Measurements from ENCODE around the gene PLA2R1.
A peak's percentile ranks its signal among the peaks of the same experiment; 100 is the strongest.

Gene PLA2R1

DNA sequence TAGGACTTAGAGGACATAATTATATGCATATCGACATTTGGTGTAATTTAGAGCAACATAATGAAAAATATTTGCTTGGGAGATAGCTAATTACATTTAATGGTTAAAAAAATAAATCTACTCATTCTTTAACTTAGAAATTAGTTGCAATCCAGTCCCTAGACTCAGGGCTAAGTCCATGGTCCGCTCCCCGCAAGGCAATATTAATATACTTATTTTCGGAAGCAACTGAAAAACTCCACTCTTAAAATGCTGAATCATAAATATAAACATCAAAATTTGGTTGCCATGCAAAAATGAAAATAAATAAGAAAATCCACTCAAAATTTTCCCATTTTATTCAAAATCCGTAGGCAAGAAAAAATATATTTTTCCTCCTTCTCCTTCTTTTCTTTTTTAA is 164.7 kb downstream of the PLA2R1 start:
- Histone ChIP-seq H3K4me3 (ENCODE audit: insufficient read depth in 1 of 2, low read depth in 1 of 2, low read length in 2 of 2) (no peak overlapping the region), H3K4me1 (ENCODE audit: control insufficient read depth, insufficient read depth, low read depth, low read length) (peaks cover 3% of the 10 kb centered on the region), H2AK5ac (ENCODE audit: low read length, severe bottlenecking) (no peak overlapping the region), H3K79me1 (replicated peaks; ENCODE audit: low read length, poor library complexity, severe bottlenecking) (no peaks in the 10 kb centered on the region), H2BK120ac (ENCODE audit: low read depth, low read length) (no peak overlapping the region), H2AFZ (ENCODE audit: low read depth, low read length) (no peak overlapping the region), H3K9me3 (ENCODE audit: control insufficient read depth, low read length) (no peaks in the 10 kb centered on the region), H3K36me3 (ENCODE audit: control insufficient read depth in 1 of 2, insufficient read depth in 2 of 2, low read depth in 1 of 2, low read length in 2 of 2) (no peaks in the 10 kb centered on the region), H2BK12ac (ENCODE audit: low read length in 2 of 2) (no peak overlapping the region), H3K4ac (ENCODE audit: low read depth in 1 of 2, low read length in 2 of 2) (no peak overlapping the region), H4K91ac (ENCODE audit: low read length) (no peak overlapping the region), H3K18ac (ENCODE audit: low read depth in 1 of 2, low read length in 2 of 2) (no peak overlapping the region), H3K27ac (ENCODE audit: low read length, poor library complexity, severe bottlenecking) (no peak overlapping the region), H2BK5ac (ENCODE audit: low read depth, low read length, poor library complexity, severe bottlenecking) (no peak overlapping the region), H3K4me2 (ENCODE audit: low read length, poor library complexity, severe bottlenecking) (no peak overlapping the region), H3K14ac (ENCODE audit: low read length in 2 of 2) (no peak overlapping the region), H4K8ac (ENCODE audit: low read length) (no peak overlapping the region), H3K23ac (ENCODE audit: low read length in 2 of 2) (no peak overlapping the region), H3K9ac (ENCODE audit: low read length) (no peak overlapping the region), H3K27me3 (ENCODE audit: control insufficient read depth in 1 of 2, insufficient read depth in 1 of 2, low read length in 2 of 2) (peaks cover 0 to 8% of the 10 kb centered on the region in 2 experiments), H2BK15ac (ENCODE audit: low read depth, poor library complexity, severe bottlenecking) (no peak overlapping the region)
- DNase-seq = no peak
- WGBS = 83% methylated on average over 5 of the region's 5 CpGs

DNA sequence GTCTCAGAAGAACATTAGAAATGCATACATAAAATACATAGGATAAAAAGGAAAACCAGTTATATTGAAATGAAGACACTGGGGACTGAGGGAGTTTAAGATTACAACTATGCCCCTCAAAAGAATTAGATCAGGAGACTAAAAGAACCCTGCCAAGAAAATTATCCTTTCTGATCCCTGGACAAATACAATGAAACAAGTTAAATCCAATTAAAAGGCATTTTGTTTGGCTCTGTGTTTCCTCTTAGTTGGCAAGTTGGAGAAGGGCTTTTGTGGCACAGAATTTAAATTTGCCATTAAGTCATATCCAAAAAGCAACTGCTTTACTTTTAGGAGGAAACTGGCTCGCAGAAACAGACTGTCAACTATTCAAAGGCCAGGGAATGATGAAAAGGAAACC is 165.3 kb downstream of the PLA2R1 start:
- 89% methylated on average over 1 of the region's 1 CpG for WGBS
- H2AK5ac ChIP-seq (ENCODE audit: low read length, severe bottlenecking) = no peak overlapping the region

DNA sequence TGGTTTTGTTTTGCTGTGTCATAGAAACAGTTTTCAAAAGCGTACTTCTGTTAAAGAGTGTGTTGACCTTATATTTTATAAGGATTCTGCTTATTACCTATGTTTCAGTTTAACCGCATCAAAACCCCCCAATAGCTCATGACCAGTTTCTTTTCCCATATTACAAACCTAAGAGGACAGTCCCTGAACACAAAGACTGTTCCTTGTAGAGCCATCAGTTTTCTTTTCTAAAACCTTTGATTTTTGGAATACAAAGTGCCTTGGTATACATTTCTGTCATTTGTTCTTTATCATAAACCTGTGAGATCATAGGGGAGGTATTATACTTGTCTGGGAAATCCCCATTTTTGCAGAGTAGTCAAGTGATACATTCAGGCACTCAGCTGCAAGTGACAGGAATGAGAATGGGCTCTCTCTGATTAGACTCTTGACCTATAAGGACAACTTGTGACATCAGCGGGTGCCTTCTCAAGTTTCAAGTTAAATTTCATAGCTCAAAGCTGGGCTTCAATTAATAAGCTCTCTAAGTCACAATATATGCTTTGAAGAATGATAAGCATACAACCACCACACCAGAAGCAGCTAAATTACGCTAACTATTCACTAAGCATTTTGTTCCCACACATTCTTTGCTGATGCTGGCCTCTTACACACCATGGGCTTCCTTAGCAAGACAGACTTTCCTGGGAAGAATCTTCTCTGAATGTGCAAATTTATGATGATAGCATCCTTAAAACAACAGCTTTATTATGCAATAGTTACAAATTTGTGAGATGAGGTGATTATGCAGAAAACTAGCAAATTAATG is 167.0 kb downstream of the PLA2R1 start:
- Histone ChIP-seq H3K4ac (ENCODE audit: low read depth in 1 of 2, low read length in 2 of 2) (no peak overlapping the region), H4K91ac (ENCODE audit: low read length) (no peak overlapping the region), H2BK120ac (ENCODE audit: low read depth, low read length) (no peak overlapping the region), H3K9ac (ENCODE audit: low read length) (no peak overlapping the region), H3K4me1 (ENCODE audit: control insufficient read depth, insufficient read depth, low read depth, low read length) (peaks cover 3% of the 10 kb centered on the region), H3K27ac (ENCODE audit: low read length, poor library complexity, severe bottlenecking) (no peak overlapping the region), H3K27me3 (ENCODE audit: control insufficient read depth in 1 of 2, insufficient read depth in 1 of 2, low read length in 2 of 2) (peaks cover 0 to 8% of the 10 kb centered on the region in 2 experiments), H3K9me3 (ENCODE audit: control insufficient read depth, low read length) (no peaks in the 10 kb centered on the region), H3K14ac (ENCODE audit: low read length in 2 of 2) (no peak overlapping the region), H2BK12ac (ENCODE audit: low read length in 2 of 2) (no peak overlapping the region), H3K23ac (ENCODE audit: low read length in 2 of 2) (no peak overlapping the region), H2AK5ac (ENCODE audit: low read length, severe bottlenecking) (no peak overlapping the region), H2AFZ (ENCODE audit: low read depth, low read length) (no peak overlapping the region), H3K4me2 (ENCODE audit: low read length, poor library complexity, severe bottlenecking) (no peak overlapping the region), H2BK15ac (ENCODE audit: low read depth, poor library complexity, severe bottlenecking) (no peak overlapping the region), H3K36me3 (ENCODE audit: control insufficient read depth in 1 of 2, insufficient read depth in 2 of 2, low read depth in 1 of 2, low read length in 2 of 2) (no peaks in the 10 kb centered on the region), H3K79me1 (replicated peaks; ENCODE audit: low read length, poor library complexity, severe bottlenecking) (no peaks in the 10 kb centered on the region), H3K18ac (ENCODE audit: low read depth in 1 of 2, low read length in 2 of 2) (no peak overlapping the region), H3K4me3 (ENCODE audit: insufficient read depth in 1 of 2, low read depth in 1 of 2, low read length in 2 of 2) (no peak overlapping the region), H4K8ac (ENCODE audit: low read length) (no peak overlapping the region), H2BK5ac (ENCODE audit: low read depth, low read length, poor library complexity, severe bottlenecking) (no peak overlapping the region)
- 94% methylated on average over 3 of the region's 4 CpGs for WGBS
- DNase-seq = no peak

More for the DNA sequence above, 165.3 kb downstream of the PLA2R1 start:
- Histone ChIP-seq H3K4ac (ENCODE audit: low read depth in 1 of 2, low read length in 2 of 2) (no peak overlapping the region), H3K23ac (ENCODE audit: low read length in 2 of 2) (no peak overlapping the region), H3K79me1 (replicated peaks; ENCODE audit: low read length, poor library complexity, severe bottlenecking) (no peaks in the 10 kb centered on the region), H3K9ac (ENCODE audit: low read length) (no peak overlapping the region), H2BK120ac (ENCODE audit: low read depth, low read length) (no peak overlapping the region), H3K18ac (ENCODE audit: low read depth in 1 of 2, low read length in 2 of 2) (no peak overlapping the region), H4K8ac (ENCODE audit: low read length) (no peak overlapping the region), H2BK15ac (ENCODE audit: low read depth, poor library complexity, severe bottlenecking) (no peak overlapping the region), H3K27me3 (ENCODE audit: control insufficient read depth in 1 of 2, insufficient read depth in 1 of 2, low read length in 2 of 2) (peaks cover 0 to 8% of the 10 kb centered on the region in 2 experiments), H3K14ac (ENCODE audit: low read length in 2 of 2) (no peak overlapping the region), H4K91ac (ENCODE audit: low read length) (no peak overlapping the region), H3K27ac (ENCODE audit: low read length, poor library complexity, severe bottlenecking) (no peak overlapping the region), H2BK12ac (ENCODE audit: low read length in 2 of 2) (no peak overlapping the region), H3K4me3 (ENCODE audit: insufficient read depth in 1 of 2, low read depth in 1 of 2, low read length in 2 of 2) (no peak overlapping the region), H2BK5ac (ENCODE audit: low read depth, low read length, poor library complexity, severe bottlenecking) (no peak overlapping the region), H3K4me2 (ENCODE audit: low read length, poor library complexity, severe bottlenecking) (no peak overlapping the region), H3K4me1 (ENCODE audit: control insufficient read depth, insufficient read depth, low read depth, low read length) (peaks cover 1% of the 10 kb centered on the region), H2AFZ (ENCODE audit: low read depth, low read length) (no peak overlapping the region), H3K36me3 (ENCODE audit: control insufficient read depth in 1 of 2, insufficient read depth in 2 of 2, low read depth in 1 of 2, low read length in 2 of 2) (no peaks in the 10 kb centered on the region), H3K9me3 (ENCODE audit: control insufficient read depth, low read length) (no peaks in the 10 kb centered on the region)
- DNase-seq = no peak

DNA sequence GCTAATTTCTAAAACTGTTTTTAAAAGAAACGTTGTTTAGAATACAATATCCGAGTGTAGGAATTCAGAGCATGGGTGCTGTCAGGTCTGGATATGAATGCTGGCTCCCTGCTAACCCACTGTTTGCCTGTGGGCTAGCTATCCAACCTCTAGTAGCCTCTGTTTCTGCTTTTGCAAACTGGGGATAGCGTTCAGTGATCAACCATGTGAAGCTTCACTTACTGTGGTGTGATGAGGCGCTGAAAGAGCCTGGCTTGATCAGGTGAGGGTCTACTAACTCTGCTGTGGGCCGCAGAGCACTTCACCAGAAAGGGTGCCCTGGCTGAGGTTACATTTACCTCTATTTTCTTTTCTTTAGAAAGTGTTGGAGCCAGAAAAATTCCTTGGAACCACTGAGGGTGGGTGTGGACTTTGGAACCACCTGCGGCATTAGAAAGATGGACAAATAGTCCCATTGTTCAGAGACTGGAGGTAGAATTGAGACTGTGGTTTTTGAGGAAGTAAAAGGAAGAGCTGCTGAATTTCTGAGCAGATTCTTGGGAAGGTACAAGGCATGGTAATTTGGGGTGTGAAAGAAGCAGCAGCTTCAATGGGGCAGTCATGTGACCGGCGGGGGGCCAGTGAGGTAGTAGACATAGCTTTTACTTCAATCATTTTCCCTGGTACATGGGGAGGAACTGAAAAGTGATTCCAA is 168.1 kb downstream of the PLA2R1 start:
- Histone ChIP-seq H3K27ac (ENCODE audit: low read length, poor library complexity, severe bottlenecking) (no peak overlapping the region), H3K18ac (ENCODE audit: low read depth in 1 of 2, low read length in 2 of 2) (no peak overlapping the region), H3K36me3 (ENCODE audit: control insufficient read depth in 1 of 2, insufficient read depth in 2 of 2, low read depth in 1 of 2, low read length in 2 of 2) (no peaks in the 10 kb centered on the region), H2BK5ac (ENCODE audit: low read depth, low read length, poor library complexity, severe bottlenecking) (no peak overlapping the region), H3K14ac (ENCODE audit: low read length in 2 of 2) (no peak overlapping the region), H4K91ac (ENCODE audit: low read length) (no peak overlapping the region), H2AK5ac (ENCODE audit: low read length, severe bottlenecking) (peak overlapping the region; percentile 53), H2AFZ (ENCODE audit: low read depth, low read length) (no peak overlapping the region), H3K4me1 (ENCODE audit: control insufficient read depth, insufficient read depth, low read depth, low read length) (peaks cover 3% of the 10 kb centered on the region), H2BK15ac (ENCODE audit: low read depth, poor library complexity, severe bottlenecking) (no peak overlapping the region), H3K27me3 (ENCODE audit: control insufficient read depth in 1 of 2, insufficient read depth in 1 of 2, low read length in 2 of 2) (peaks cover 0 to 8% of the 10 kb centered on the region in 2 experiments), H2BK120ac (ENCODE audit: low read depth, low read length) (no peak overlapping the region), H3K4me2 (ENCODE audit: low read length, poor library complexity, severe bottlenecking) (no peak overlapping the region), H3K9me3 (ENCODE audit: control insufficient read depth, low read length) (no peaks in the 10 kb centered on the region), H3K4me3 (ENCODE audit: insufficient read depth in 1 of 2, low read depth in 1 of 2, low read length in 2 of 2) (no peak overlapping the region), H3K9ac (ENCODE audit: low read length) (no peak overlapping the region), H2BK12ac (ENCODE audit: low read length in 2 of 2) (no peak overlapping the region), H4K8ac (ENCODE audit: low read length) (no peak overlapping the region), H3K4ac (ENCODE audit: low read depth in 1 of 2, low read length in 2 of 2) (no peak overlapping the region), H3K79me1 (replicated peaks; ENCODE audit: low read length, poor library complexity, severe bottlenecking) (no peaks in the 10 kb centered on the region), H3K23ac (ENCODE audit: low read length in 2 of 2) (no peak overlapping the region)
- 92% methylated on average over 6 of the region's 8 CpGs for WGBS
- DNase-seq = no peak
